Loucy (cell line): ENCODE data around the gene TBX18.
A peak's percentile ranks its signal among the peaks of the same experiment; 100 is the strongest.

ENCODE experiments used
- H2AFZ ChIP-seq: fragments of 200-600 bp; sonication (generic); 2 replicates; pipeline ENCODE4 v1.6.0; 2016; ENCODE audit warnings: antibody characterized with exemption, mild to moderate bottlenecking, low read length, moderate library complexity
- H3F3A ChIP-seq: fragments of 200-600 bp; 2 replicates; pipeline ENCODE4 v1.6.0; 2016; ENCODE audit warnings: antibody characterized with exemption, low read depth, mild to moderate bottlenecking
- H3K27me3 ChIP-seq: fragments of 200-600 bp; sonication (generic); 2 replicates; pipeline ENCODE4 v1.6.1; 2014; ENCODE audit warnings: low read length, mild to moderate bottlenecking; ENCODE audit not compliant: insufficient read depth, poor library complexity, severe bottlenecking
- H3K36me3 ChIP-seq: fragments of 200-600 bp; sonication (generic); 2 replicates; pipeline ENCODE4 v1.6.1; 2016; ENCODE audit warnings: low read length; ENCODE audit not compliant: insufficient read depth
- H3K4me1 ChIP-seq: fragments of 200-600 bp; sonication (generic); 2 replicates; pipeline ENCODE4 v1.5.1; 2014; ENCODE audit warnings: low read length, mild to moderate bottlenecking; ENCODE audit not compliant: insufficient read depth, poor library complexity, severe bottlenecking
- H3K4me2 ChIP-seq: fragments of 200-600 bp; sonication (generic); 2 replicates; pipeline ENCODE4 v1.6.0; 2014; ENCODE audit warnings: antibody characterized with exemption, low read length, low read depth, mild to moderate bottlenecking; ENCODE audit not compliant: poor library complexity, severe bottlenecking
- H3K4me3 ChIP-seq: fragments of 200-600 bp; sonication (generic); 2 replicates; pipeline ENCODE4 v1.5.1; 2014; ENCODE audit warnings: low read length, mild to moderate bottlenecking, mixed read lengths; ENCODE audit not compliant: poor library complexity, severe bottlenecking
- H3K79me2 ChIP-seq: fragments of 200-600 bp; sonication (generic); 2 replicates; pipeline ENCODE4 v1.6.1; 2014; ENCODE audit warnings: low read length; ENCODE audit not compliant: insufficient read depth
- H3K9ac ChIP-seq: fragments of 200-600 bp; sonication (generic); 2 replicates; pipeline ENCODE4 v1.6.0; 2014; ENCODE audit warnings: mild to moderate bottlenecking, low read depth, low read length, moderate library complexity; ENCODE audit not compliant: poor library complexity, severe bottlenecking
- H3K9me2 ChIP-seq: fragments of 200-600 bp; sonication (generic); replicated peaks from 2 replicates; pipeline ENCODE4 v1.6.1; 2016; ENCODE audit warnings: low read depth, low read length, mixed read lengths
- H3K9me3 ChIP-seq: fragments of 200-600 bp; sonication (generic); 2 replicates; pipeline ENCODE4 v1.6.1; 2014; ENCODE audit warnings: mild to moderate bottlenecking, antibody characterized with exemption, low read length, low read depth; ENCODE audit not compliant: insufficient read depth
- H4K20me1 ChIP-seq: fragments of 200-600 bp; sonication (generic); 2 replicates; pipeline ENCODE4 v1.6.0; 2014; ENCODE audit warnings: antibody characterized with exemption, low read length, mild to moderate bottlenecking; ENCODE audit not compliant: insufficient read depth, poor library complexity, severe bottlenecking
- EZH2phosphoT487 ChIP-seq: fragments of 200-600 bp; IDR thresholded peaks from 2 replicates; pipeline ENCODE4 v1.6.1; 2018; ENCODE audit warnings: antibody characterized with exemption, mild to moderate bottlenecking, moderate library complexity, borderline replicate concordance
- TF ChIP-seq, protein P1 (sequence below): fragments of 200-600 bp; sonication (generic); conservative IDR thresholded peaks from 2 replicates; pipeline ENCODE4 v1.5.1; 2014; ENCODE audit warnings: mild to moderate bottlenecking, antibody characterized with exemption, low read length

The TBX18 gene

DNA sequence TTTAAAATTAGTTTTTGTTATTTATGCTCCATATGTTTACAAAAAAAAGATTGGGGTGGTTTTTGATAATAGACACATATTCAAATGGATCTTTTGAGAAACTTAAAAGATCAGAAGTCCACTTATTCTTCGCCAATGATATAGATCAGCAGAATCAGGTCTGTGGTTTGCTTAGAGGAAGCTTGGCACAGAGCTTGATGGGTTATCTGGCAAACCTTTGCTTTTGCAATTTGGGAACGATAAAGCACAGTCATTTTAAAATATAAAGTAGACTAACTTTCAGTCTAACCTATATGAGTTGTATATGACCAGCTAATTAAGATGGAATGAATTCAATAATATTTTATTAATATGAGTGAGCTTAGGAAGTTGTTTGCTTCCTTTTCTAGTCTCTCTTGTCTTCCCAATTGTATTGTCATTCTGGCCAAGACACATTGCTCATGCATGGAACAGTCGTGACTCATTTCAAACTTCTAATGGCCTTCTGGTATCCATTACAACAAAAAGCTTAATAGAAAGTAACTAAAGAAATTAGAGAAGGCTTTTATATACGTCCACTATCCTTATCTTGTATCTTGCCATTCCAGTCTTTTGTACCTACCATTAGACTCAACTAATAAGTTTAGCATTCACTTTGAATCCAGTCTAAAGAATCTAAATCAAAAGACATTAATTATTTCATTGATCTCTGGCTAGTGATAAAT, 118.7 kb downstream of the TBX18 start:
- H3K79me2 ChIP-seq = no peaks in the 10 kb centered on the region
- no peak overlapping the region for H2AFZ ChIP-seq
- H3K9ac ChIP-seq = no peak overlapping the region
- H3K27me3 ChIP-seq = no peaks in the 10 kb centered on the region
- no peaks in the 10 kb centered on the region for H3K9me3 ChIP-seq
- no peak for TF ChIP-seq EZH2phosphoT487
- TF ChIP-seq, protein P1, sequence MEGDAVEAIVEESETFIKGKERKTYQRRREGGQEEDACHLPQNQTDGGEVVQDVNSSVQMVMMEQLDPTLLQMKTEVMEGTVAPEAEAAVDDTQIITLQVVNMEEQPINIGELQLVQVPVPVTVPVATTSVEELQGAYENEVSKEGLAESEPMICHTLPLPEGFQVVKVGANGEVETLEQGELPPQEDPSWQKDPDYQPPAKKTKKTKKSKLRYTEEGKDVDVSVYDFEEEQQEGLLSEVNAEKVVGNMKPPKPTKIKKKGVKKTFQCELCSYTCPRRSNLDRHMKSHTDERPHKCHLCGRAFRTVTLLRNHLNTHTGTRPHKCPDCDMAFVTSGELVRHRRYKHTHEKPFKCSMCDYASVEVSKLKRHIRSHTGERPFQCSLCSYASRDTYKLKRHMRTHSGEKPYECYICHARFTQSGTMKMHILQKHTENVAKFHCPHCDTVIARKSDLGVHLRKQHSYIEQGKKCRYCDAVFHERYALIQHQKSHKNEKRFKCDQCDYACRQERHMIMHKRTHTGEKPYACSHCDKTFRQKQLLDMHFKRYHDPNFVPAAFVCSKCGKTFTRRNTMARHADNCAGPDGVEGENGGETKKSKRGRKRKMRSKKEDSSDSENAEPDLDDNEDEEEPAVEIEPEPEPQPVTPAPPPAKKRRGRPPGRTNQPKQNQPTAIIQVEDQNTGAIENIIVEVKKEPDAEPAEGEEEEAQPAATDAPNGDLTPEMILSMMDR = no peak
- H3K4me1 ChIP-seq = peaks cover 53% of the 10 kb centered on the region
- H3K9me2 ChIP-seq = no peaks in the 10 kb centered on the region
- peak overlapping the region; percentile 44 for H3K4me2 ChIP-seq
- peak overlapping the region; percentile 29 for H3K4me3 ChIP-seq
- no peaks in the 10 kb centered on the region for H4K20me1 ChIP-seq
- no peaks in the 10 kb centered on the region for H3K36me3 ChIP-seq
- H3F3A ChIP-seq = no peaks in the 10 kb centered on the region

DNA sequence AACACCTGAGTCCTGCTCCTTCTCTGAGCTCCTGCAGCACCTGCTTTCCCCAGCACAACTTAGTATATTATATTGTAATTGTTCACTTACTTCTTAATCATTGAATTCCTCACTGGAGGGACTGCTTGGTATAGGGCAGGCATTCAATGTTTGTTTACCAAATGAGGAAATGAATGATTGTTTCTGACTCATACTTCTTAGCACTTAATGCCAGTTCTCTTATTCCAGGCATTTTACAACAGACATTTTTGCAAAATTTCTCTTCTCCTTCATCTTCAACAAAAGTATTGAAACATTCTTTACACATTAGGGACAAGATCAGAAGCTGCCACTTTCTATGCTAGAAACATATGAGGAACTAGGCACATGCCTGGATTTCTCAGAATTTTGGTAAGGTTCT, 119.4 kb downstream of the TBX18 start:
- no peaks in the 10 kb centered on the region for H3F3A ChIP-seq
- no peaks in the 10 kb centered on the region for H3K36me3 ChIP-seq
- peaks cover 53% of the 10 kb centered on the region for H3K4me1 ChIP-seq
- no peaks in the 10 kb centered on the region for H3K9me3 ChIP-seq
- H3K4me3 ChIP-seq = no peak overlapping the region
- H2AFZ ChIP-seq = no peak overlapping the region
- H3K9ac ChIP-seq = no peak overlapping the region
- H4K20me1 ChIP-seq = no peaks in the 10 kb centered on the region
- no peaks in the 10 kb centered on the region for H3K9me2 ChIP-seq
- H3K27me3 ChIP-seq = no peaks in the 10 kb centered on the region
- TF ChIP-seq, protein P1 = no peak
- TF ChIP-seq EZH2phosphoT487 = no peak
- H3K79me2 ChIP-seq = no peaks in the 10 kb centered on the region
- peak overlapping the region; percentile 44 for H3K4me2 ChIP-seq

DNA sequence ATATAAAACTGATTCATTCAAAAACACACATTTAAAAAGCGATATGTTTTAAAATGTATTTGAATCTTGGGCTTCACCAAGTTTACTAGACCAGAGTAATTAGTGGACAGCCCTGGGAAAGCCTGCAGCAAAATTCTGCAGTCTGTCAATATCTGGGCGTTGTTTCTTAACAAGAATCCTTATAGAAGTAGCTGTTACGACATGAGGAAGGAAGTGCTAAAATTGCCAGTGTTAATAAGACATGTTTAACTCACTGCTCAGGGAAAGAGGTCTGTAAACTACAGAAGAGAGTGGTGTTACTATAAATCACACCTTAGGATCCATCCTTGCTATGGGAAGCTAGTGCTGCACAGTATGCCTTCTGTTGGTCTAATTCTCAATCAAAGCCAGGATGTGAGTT, 120.6 kb downstream of the TBX18 start:
- Histone ChIP-seq H3K4me2 (peak overlapping the region; percentile 44), H3K9me3 (no peaks in the 10 kb centered on the region)

More for the DNA sequence above, 120.6 kb downstream of the TBX18 start:
- Histone ChIP-seq H3K9ac (no peak overlapping the region), H3K4me1 (peaks cover 53% of the 10 kb centered on the region), H3K79me2 (no peaks in the 10 kb centered on the region), H3K36me3 (no peaks in the 10 kb centered on the region), H4K20me1 (no peaks in the 10 kb centered on the region), H2AFZ (no peak overlapping the region), H3K9me2 (no peaks in the 10 kb centered on the region), H3K27me3 (no peaks in the 10 kb centered on the region), H3K4me3 (peak overlapping the region; percentile 1), H3F3A (no peaks in the 10 kb centered on the region)
- no peak for TF ChIP-seq EZH2phosphoT487
- TF ChIP-seq, protein P1 = no peak
